Adrenal gland (tissue), 5 donors: Measurements from ENCODE around the gene SBF1.

Source experiments
- CTCF ChIP-seq, 6 experiments: fragments of 450-650 bp in 4 of 6; fragments of 200-600 bp in 2 of 6; sonication (generic) in 1 of 6; IDR thresholded peaks; 1 replicate in 5 of 6; 2 replicates in 1 of 6; pipeline versions ENCODE4 v1.5.1 to v1.8.0; 2016 to 2021; ENCODE audit warnings: antibody characterized with exemption in 6 of 6, mild to moderate bottlenecking in 2 of 6, moderate library complexity in 1 of 6
- POLR2A ChIP-seq, 2 donors: fragments of 450-650 bp; IDR thresholded peaks; one replicate each; pipeline ENCODE4 v1.6.1; 2017; ENCODE audit warnings: antibody characterized with exemption in 2 of 2, mild to moderate bottlenecking in 2 of 2, moderate library complexity in 1 of 2
- donor health status: DM: no; HTN: no; CAD: no.

- TF ChIP-seq CTCF (IDR thresholded peaks at IDR 0.05) (no peak), POLR2A (IDR thresholded peaks at IDR 0.05) (no peak)
These were observed 3.1 kb upstream of the SBF1 start for GRCh38 chr22:50477923-50478322.
